NCI-H82 (cell line): ENCODE results near the gene PLEKHG3.
A peak's percentile ranks its signal among the peaks of the same experiment; 100 is the strongest.
"Not testable (repeated sequence)": the region's sequence is repeated elsewhere in the genome, so short reads cannot be mapped to it uniquely, and the experiment has no call there.

ENCODE experiments used
- DNase-seq: peaks from one replicate; lab custom pipeline; 2025; lab: John Stamatoyannopoulos, UW

Gene PLEKHG3

DNA sequence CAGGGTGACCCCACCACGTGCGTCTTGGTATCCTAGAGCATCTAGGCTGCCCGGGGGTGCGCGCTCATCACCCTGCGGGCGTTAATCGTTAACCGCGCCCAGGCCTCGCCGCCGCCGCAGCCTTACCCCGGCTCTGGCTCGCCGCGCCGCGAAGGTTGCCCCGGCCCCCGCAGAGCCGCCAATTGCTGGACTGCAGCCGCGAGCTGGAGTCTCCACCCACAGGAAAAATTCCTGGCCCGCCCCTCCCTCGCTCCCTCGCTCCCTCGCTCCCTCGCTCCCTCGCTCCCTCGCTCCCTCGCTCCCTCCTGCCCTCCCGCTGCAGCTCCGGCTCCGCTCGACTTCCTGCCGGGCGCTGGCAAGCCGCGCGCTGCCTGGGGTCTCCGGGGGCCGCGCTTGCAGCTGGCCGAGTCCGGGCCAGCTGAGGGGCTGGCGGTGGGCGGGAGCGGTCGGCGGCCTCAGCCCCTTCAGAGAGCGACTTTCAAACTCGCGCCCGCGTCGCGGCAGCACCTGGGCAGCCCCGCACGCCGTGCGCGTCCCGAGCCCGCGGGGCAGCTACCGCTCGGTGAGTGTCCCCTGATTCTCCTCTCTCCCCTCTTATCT is at the start of gene PLEKHG3:
TSS of gene PLEKHG3 (plus strand) at position 282 of the 600 bp plus-strand sequence. CDS start 23,208 bp downstream, outside the sequence.
- peak; percentile 79 for DNase-seq

DNA sequence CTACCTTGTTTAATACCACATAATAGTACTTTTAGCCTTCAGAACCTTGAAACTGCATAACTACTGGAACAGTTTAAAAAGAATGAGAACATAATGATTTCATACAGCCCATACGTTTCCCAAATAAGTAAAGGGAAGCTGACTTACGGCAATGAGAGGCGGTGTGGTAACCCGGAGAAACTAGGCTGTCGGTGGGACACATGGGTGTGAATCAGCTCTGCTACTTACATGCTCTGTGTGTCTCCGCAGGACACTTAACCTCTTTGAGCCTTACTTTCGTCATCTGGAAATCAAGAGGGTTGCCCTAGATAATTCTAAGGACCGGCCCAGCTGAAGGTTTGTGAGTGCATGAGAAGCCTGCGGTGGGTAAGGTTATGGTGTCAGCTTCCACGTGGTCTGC is 49.3 kb upstream of the PLEKHG3 start:
- DNase-seq, result no peak

- no peak for DNase-seq
Observed at GRCh38 chr14:64656986-64657385, 47.2 kb upstream of the PLEKHG3 start.

GRCh38 chr14:64658201-64658600 is 46.0 kb upstream of the PLEKHG3 start:
- DNase-seq, result no peak

GRCh38 chr14:64658700-64659264 is 45.4 kb upstream of the PLEKHG3 start:
- not testable (repeated sequence) for DNase-seq

GRCh38 chr14:64659366-64659765 is 44.9 kb upstream of the PLEKHG3 start:
- DNase-seq, result no peak

GRCh38 chr14:64663174-64663573 is 41.0 kb upstream of the PLEKHG3 start:
- no peak for DNase-seq

DNA sequence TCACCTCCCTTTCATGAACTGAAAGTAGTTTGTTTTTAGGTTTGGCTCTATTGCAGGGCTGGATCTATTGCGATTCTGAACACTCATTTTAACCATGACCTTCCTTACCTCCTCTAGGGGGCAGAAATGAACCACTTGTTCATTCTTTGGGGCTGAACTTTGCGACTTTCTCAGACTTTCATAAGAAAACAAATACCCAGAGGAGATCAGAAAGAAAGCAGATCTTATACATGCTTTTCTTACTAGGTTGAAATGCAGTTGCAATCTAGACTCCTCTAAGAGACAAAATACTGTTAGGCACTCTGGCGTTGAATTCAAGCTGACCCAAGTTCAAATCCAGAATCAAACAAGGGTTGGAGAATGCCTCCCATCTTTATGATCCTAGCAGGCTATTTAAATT is 32.6 kb upstream of the PLEKHG3 start:
- DNase-seq, result peak; percentile 58

- DNase-seq, result no peak
Observed at GRCh38 chr14:64673316-64673715, 30.9 kb upstream of the PLEKHG3 start.

GRCh38 chr14:64673748-64674147 is 30.5 kb upstream of the PLEKHG3 start:
- DNase-seq, result no peak

- DNase-seq, result no peak
Observed at GRCh38 chr14:64674829-64675228, 29.4 kb upstream of the PLEKHG3 start.

DNA sequence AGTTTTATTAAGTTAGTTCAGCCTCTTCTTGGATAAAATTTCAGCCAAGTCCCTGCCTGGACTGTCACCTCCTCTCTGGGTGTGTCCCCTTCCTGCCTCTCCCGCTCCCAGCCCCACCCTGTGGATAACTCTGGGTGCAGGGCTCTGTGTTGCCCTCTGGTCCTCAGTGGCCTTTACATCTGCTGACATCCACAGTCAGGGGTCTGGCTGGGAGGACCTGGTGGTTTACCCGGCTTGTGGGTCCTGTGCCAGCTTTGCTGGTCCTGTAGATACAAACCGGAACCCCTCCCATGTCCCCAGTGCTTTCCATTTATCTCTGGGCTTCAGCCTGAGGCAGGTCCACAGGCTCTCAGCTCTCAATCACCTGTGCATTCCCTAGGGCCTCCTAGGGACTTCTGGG is 28.9 kb upstream of the PLEKHG3 start:
- DNase-seq, result no peak

- DNase-seq, result no peak
Observed at GRCh38 chr14:64676410-64677008, 27.7 kb upstream of the PLEKHG3 start.

- DNase-seq, result no peak
Observed at GRCh38 chr14:64680013-64680713, 24.1 kb upstream of the PLEKHG3 start.

DNA sequence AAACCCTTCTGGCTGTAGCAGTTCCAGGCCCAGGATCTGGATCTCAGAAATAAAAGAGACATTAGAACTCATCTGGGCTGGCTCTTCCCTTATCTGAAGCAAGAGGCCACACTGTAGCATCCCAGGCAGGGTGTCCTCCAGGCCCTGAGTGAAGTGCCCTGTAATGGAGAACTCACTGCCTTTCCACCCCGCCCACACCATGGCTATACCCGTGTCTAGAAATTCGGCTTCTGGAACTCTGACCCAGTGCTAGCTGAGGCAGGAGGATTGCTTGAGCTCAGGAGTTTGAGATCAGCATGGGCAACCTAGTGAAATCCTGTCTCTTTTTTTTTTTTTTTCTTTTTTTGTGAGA is 23.5 kb upstream of the PLEKHG3 start:
- no peak for DNase-seq

- DNase-seq, result peak; percentile 30
Observed at GRCh38 chr14:64681796-64682710, 22.2 kb upstream of the PLEKHG3 start.

DNA sequence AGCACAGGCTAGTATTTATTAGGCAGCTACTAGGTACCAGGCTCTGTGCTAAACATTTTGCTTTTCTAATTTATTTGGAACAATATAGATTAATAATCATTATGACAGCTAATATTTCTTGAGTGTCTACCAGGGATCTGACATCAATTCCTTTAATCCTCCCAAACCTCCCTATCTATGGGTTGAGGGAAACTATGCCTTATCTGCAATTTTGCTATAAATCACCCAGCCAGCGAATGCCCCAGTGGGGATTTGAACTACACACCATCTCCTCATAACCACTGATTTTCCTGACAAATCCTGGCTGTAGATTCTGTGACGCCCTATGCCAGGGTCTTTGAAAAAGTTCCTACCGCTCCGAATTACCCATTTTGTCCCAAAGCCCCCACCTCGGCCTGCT is 21.4 kb upstream of the PLEKHG3 start:
- no peak for DNase-seq

DNA sequence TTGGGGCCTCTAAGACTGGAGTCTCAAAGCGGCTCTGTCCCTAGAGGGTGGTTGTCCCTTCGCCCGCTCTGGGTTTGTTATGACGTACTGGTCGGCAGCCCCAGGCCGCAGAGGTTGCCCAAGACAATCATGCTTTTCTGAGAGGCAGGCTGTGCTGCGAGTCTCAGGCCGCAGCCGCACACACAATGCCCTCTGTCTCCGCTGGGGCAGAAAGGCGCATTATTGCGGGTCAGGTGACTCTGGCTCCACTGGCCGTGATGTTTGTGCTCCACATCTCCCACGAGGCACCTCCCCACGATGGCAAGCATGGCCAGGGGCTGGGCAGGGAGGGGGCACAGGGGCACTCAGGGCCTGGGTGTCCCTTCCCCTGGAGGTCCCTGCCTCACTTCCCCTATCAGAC is 21.0 kb upstream of the PLEKHG3 start:
- no peak for DNase-seq

GRCh38 chr14:64684091-64684490 is 20.1 kb upstream of the PLEKHG3 start:
- peak; percentile 73 for DNase-seq

DNA sequence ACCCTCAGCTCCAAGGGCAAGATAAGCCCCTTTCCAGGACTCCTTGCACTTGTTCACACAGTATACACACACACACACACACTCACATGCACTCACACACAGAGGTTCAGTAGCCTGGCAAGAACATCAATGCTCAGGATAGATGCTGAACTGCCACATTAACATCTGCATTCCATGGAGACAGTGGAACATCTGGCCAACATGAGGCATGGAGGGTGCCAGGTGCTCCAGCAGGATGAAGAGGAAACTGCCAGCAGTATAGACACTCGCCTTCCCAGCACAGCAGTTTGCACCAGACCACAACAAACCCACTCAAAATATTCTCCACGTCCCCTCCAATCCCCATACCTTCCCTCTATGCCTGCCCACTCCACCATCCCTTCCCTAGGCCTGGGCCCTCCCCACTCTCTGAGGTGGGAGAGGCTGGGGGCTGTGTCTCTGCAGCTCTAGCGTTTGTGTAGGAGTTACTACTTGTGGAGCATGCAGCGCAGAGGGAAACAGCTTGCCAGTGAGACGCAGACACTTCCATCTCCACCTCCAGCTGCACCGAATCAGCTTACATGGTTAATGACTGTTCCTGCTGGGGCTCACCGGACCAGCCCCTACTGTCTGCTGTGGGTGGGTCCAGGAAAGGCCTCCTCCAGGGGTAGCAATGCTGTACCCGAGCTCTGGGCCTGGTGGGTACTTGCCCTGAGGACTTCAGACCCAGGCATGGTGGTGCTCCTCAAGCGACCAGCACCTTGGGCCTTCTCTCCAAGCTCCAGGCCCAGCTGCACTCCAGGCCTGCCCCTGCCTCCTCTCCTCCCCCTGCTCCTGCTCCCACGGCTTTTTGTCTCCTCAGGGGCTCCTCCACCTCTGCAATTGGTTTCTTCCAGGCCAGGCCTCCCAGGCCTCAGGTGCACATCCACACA is 18.6 kb upstream of the PLEKHG3 start:
- peak; percentile 53 for DNase-seq

DNA sequence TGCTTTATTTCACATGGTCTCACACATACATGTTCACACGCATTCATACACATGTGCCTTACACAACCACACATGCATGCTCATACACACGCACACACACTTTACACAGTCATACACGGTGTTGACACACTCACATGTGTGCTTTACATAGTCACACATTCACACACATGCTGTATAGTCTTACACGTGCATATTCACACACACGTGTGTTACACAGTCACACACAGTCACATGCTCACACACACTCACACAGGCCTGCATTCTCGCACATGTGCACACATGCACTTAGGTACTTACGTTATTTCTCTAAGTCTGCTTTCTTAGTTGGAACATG is 18.0 kb upstream of the PLEKHG3 start:
- DNase-seq, result no peak
